ENCODE measurements around the gene KLRF1. TPM values are rescaled to one million over a fixed set of nuclear protein-coding genes. Genes with fewer than 3 reads are reported as not detected.
A peak's percentile ranks its signal among the peaks of the same experiment; 100 is the strongest.

The KLRF1 gene
- total RNA-seq, 2 donors from 2014 or later: not detected

- no peaks in the 10 kb centered on the region for H3K4me1 ChIP-seq (replicated peaks)
- no peaks in the 10 kb centered on the region for H3K36me3 ChIP-seq
- intact Hi-C loops (cut with DNase I): no loop called here
- TF ChIP-seq POLR2A (IDR thresholded peaks at IDR 0.05) (no peak), POLR2AphosphoS5 (IDR thresholded peaks at IDR 0.05) (no peak)
- TF ChIP-seq, protein P1, sequence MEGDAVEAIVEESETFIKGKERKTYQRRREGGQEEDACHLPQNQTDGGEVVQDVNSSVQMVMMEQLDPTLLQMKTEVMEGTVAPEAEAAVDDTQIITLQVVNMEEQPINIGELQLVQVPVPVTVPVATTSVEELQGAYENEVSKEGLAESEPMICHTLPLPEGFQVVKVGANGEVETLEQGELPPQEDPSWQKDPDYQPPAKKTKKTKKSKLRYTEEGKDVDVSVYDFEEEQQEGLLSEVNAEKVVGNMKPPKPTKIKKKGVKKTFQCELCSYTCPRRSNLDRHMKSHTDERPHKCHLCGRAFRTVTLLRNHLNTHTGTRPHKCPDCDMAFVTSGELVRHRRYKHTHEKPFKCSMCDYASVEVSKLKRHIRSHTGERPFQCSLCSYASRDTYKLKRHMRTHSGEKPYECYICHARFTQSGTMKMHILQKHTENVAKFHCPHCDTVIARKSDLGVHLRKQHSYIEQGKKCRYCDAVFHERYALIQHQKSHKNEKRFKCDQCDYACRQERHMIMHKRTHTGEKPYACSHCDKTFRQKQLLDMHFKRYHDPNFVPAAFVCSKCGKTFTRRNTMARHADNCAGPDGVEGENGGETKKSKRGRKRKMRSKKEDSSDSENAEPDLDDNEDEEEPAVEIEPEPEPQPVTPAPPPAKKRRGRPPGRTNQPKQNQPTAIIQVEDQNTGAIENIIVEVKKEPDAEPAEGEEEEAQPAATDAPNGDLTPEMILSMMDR (IDR thresholded peaks at IDR 0.05): no peak
- no peak overlapping the region for H3K4me3 ChIP-seq
- H3K27ac ChIP-seq: no peak overlapping the region
- DNase-seq (ENCODE audit: low spot score): no peak
- no peaks in the 10 kb centered on the region for H3K27me3 ChIP-seq (replicated peaks; ENCODE audit: insufficient read depth)
- no peaks in the 10 kb centered on the region for H3K9me3 ChIP-seq
These were observed 30.9 kb downstream of the KLRF1 start for GRCh38 chr12:9858135-9858534.

GRCh38 chr12:9864913-9865675, 37.8 kb downstream of the KLRF1 start:
- Histone ChIP-seq H3K27ac (no peak overlapping the region), H3K4me1 (replicated peaks) (no peaks in the 10 kb centered on the region), H3K36me3 (no peaks in the 10 kb centered on the region), H3K4me3 (no peak overlapping the region), H3K9me3 (no peaks in the 10 kb centered on the region), H3K27me3 (replicated peaks; ENCODE audit: insufficient read depth) (no peaks in the 10 kb centered on the region)
- 78% methylated on average over 4 of the region's 4 CpGs for WGBS
- DNase-seq (ENCODE audit: low spot score): no peak
- intact Hi-C loops (cut with DNase I): no loop called here
- TF ChIP-seq, protein P1 (IDR thresholded peaks at IDR 0.05): no peak
- TF ChIP-seq POLR2AphosphoS5 (IDR thresholded peaks at IDR 0.05) (no peak), POLR2A (IDR thresholded peaks at IDR 0.05) (no peak)

DNA sequence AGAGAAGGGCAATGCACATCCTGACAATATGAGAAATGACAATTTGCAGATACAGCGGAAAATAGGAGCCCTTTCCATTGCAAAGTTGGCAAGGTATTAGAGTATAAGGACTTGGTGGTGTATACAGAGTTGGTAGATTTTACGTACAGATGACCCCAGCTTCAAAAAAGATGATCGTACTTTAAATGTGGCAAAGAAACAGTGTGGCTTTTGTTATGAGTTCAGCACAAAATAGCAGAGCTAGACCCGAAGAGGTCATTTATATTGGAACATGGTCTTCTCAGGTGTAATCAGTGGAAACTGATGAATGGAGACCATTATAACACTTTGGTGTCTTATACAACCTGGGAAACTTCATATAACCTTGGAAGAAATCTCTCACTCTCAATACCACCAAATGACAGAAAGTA, 39.6 kb downstream of the KLRF1 start:
- Histone ChIP-seq H3K9me3 (no peaks in the 10 kb centered on the region), H3K36me3 (no peaks in the 10 kb centered on the region), H3K4me1 (replicated peaks) (no peaks in the 10 kb centered on the region), H3K27ac (peak overlapping the region; percentile 23 to 75), H3K4me3 (peak overlapping the region; percentile 0), H3K27me3 (replicated peaks; ENCODE audit: insufficient read depth) (no peaks in the 10 kb centered on the region)
- DNase-seq (ENCODE audit: low spot score): no peak
- TF ChIP-seq, protein P1 (IDR thresholded peaks at IDR 0.05): no peak
- TF ChIP-seq POLR2A (IDR thresholded peaks at IDR 0.05): no peak
- no peak for TF ChIP-seq POLR2AphosphoS5 (IDR thresholded peaks at IDR 0.05)
- 65% methylated on average over 4 of the region's 4 CpGs for WGBS
- intact Hi-C loops (cut with DNase I): no loop called here

GRCh38 chr12:9867531-9867930, 40.2 kb downstream of the KLRF1 start:
- no peaks in the 10 kb centered on the region for H3K4me1 ChIP-seq (replicated peaks)
- peak overlapping the region; percentile 23 to 75 for H3K27ac ChIP-seq
- intact Hi-C loops (cut with DNase I): no loop called here
- TF ChIP-seq POLR2A (IDR thresholded peaks at IDR 0.05) (no peak), POLR2AphosphoS5 (IDR thresholded peaks at IDR 0.05) (no peak)
- DNase-seq (ENCODE audit: low spot score): no peak
- peak overlapping the region in 1 of 2 donors; percentile 0 for H3K4me3 ChIP-seq
- no peaks in the 10 kb centered on the region for H3K36me3 ChIP-seq
- no peaks in the 10 kb centered on the region for H3K27me3 ChIP-seq (replicated peaks; ENCODE audit: insufficient read depth)
- 63% methylated on average over 4 of the region's 4 CpGs for WGBS
- no peaks in the 10 kb centered on the region for H3K9me3 ChIP-seq

DNA sequence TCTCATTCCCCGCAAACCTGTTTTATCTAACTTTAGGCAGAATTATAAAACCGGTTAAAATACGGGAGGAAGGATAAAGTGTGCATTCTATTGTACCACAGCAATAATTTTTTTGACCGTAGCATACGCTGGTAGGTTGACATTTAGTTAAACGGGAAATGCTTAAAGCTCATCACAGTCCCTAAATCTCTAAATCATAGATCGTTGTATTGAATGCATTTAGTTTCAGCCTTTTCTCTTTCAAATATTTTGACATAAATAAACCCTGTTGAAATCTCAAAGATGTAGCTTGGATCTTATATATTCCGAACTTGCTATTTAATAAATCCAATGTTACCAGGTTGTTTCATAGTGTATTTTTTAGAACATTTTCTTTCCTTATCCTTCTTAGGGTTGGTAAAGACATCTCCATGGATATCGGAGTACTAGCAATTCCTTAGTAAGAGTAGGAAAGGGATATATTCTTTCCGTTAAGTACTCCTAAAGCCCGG, 41.1 kb downstream of the KLRF1 start:
- intact Hi-C loops (cut with DNase I): no loop called here
- Histone ChIP-seq H3K4me1 (replicated peaks) (no peaks in the 10 kb centered on the region), H3K9me3 (no peaks in the 10 kb centered on the region), H3K27ac (peak overlapping the region; percentile 73 to 75), H3K27me3 (replicated peaks; ENCODE audit: insufficient read depth) (no peaks in the 10 kb centered on the region), H3K36me3 (no peaks in the 10 kb centered on the region), H3K4me3 (peak overlapping the region; percentile 25 to 33)
- no peak for DNase-seq (ENCODE audit: low spot score)
- TF ChIP-seq POLR2A (IDR thresholded peaks at IDR 0.05) (peak; percentile 16), POLR2AphosphoS5 (IDR thresholded peaks at IDR 0.05) (no peak)
- TF ChIP-seq, protein P1 (IDR thresholded peaks at IDR 0.05): no peak
- 83% methylated on average over 11 of the region's 11 CpGs for WGBS

Data from prostate gland (tissue), 2 donors.